IMR-90 (cell line): ENCODE data around the gene PRMT7.

Experiments used
- CHD1 ChIP-seq: IDR thresholded peaks from 2 replicates; pipeline ENCODE4 v1.6.1; 2012; ENCODE audit warnings: low read depth, low read length, improper control_type of control experiment
- FOS ChIP-seq: fragments of 150-350 bp; IDR thresholded peaks from 2 replicates; pipeline ENCODE4 v1.6.1; 2016; ENCODE audit warnings: low read depth, low read length
- MAZ ChIP-seq: IDR thresholded peaks from 2 replicates; pipeline ENCODE4 v1.6.1; 2012; ENCODE audit warnings: low read depth, mild to moderate bottlenecking, low read length, improper control_type of control experiment, moderate library complexity, borderline replicate concordance
- NFE2L2 ChIP-seq: fragments of 150-350 bp; IDR thresholded peaks from 2 replicates; pipeline ENCODE4 v1.6.1; 2016; ENCODE audit warnings: low read depth, mild to moderate bottlenecking, low read length
- POLR2A ChIP-seq: IDR thresholded peaks from 2 replicates; pipeline ENCODE4 v1.6.1; 2012; ENCODE audit warnings: mild to moderate bottlenecking, low read depth, low read length
- RAD21 ChIP-seq: IDR thresholded peaks from 2 replicates; pipeline ENCODE4 v1.6.1; 2012; ENCODE audit warnings: low read length, improper control_type of control experiment
- RCOR1 ChIP-seq: IDR thresholded peaks from 2 replicates; pipeline ENCODE4 v1.6.1; 2012; ENCODE audit warnings: mild to moderate bottlenecking, low read length, improper control_type of control experiment; ENCODE audit not compliant: insufficient replicate concordance
- RFX5 ChIP-seq: IDR thresholded peaks from 2 replicates; pipeline ENCODE4 v1.8.0; 2012; ENCODE audit warnings: low read depth, mild to moderate bottlenecking, low read length, moderate library complexity
- TF ChIP-seq, protein P1 (sequence below): conservative IDR thresholded peaks from 2 replicates; pipeline ENCODE4 v1.5.1; 2012; ENCODE audit warnings: mild to moderate bottlenecking, low read depth, low read length, improper control_type of control experiment

DNA sequence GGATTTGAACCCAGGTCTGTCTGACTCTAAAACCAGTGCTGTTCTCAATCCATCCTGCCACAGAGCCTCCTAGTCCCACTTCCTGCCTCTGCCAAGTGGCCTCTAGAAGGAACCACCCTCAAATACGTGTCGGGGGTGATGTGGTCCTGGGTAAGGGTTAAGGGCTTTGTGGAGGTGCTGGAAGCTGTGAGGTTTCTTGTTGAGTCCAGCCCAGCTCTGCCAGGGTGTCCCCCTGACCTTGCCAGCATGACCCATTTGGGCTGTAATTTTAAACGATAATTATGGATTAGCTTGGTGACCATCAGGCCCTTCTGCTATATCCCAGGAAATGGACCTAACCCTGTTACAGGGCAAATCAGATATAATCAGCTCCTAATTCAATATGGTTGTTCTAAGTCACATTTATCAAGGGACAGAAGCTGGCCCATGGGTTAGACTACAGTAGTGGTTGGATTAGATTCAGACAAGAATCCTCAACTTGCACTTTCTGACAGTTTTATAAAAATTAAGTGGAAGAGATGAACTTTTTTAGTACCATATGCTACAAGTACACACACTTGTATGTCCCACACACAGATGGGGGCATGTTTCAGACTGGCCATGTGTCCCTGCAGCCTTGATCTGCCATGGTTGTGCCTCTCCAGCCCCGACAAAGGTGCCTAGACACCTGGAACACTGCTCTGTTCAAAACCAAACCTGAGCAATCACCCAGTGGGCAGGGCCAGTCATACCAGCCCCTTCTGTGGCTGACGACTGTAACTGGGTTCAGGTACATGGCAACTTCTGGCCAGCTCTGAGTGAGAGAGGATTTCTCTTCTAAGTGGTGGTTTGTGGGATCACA is 89.5 kb downstream of the PRMT7 start:
- TF ChIP-seq POLR2A (no peak), RCOR1 (no peak), MAZ (no peak), NFE2L2 (no peak), CHD1 (no peak), FOS (no peak), RAD21 (no peak), RFX5 (no peak)
- TF ChIP-seq, protein P1, sequence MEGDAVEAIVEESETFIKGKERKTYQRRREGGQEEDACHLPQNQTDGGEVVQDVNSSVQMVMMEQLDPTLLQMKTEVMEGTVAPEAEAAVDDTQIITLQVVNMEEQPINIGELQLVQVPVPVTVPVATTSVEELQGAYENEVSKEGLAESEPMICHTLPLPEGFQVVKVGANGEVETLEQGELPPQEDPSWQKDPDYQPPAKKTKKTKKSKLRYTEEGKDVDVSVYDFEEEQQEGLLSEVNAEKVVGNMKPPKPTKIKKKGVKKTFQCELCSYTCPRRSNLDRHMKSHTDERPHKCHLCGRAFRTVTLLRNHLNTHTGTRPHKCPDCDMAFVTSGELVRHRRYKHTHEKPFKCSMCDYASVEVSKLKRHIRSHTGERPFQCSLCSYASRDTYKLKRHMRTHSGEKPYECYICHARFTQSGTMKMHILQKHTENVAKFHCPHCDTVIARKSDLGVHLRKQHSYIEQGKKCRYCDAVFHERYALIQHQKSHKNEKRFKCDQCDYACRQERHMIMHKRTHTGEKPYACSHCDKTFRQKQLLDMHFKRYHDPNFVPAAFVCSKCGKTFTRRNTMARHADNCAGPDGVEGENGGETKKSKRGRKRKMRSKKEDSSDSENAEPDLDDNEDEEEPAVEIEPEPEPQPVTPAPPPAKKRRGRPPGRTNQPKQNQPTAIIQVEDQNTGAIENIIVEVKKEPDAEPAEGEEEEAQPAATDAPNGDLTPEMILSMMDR, result no peak
